GM18951 (cell line): ENCODE data around the gene TIMM29.

Experiments used
- POLR2A ChIP-seq: IDR thresholded peaks from 4 replicates; pipeline ENCODE4 v1.6.1; 2011; ENCODE audit warnings: mild to moderate bottlenecking; ENCODE audit not compliant: insufficient read length, insufficient read depth; ENCODE audit errors: extremely low read depth
- in situ Hi-C: fragments of 300-500 bp; cut with MboI; formaldehyde crosslinking; loops from one replicate; pipeline ENCODE4 v1.12.0; 2022; ENCODE audit warnings: low sequenced_read_pairs, mixed read lengths, inconsistent platforms; ENCODE audit not compliant: unreplicated experiment

The TIMM29 gene

DNA sequence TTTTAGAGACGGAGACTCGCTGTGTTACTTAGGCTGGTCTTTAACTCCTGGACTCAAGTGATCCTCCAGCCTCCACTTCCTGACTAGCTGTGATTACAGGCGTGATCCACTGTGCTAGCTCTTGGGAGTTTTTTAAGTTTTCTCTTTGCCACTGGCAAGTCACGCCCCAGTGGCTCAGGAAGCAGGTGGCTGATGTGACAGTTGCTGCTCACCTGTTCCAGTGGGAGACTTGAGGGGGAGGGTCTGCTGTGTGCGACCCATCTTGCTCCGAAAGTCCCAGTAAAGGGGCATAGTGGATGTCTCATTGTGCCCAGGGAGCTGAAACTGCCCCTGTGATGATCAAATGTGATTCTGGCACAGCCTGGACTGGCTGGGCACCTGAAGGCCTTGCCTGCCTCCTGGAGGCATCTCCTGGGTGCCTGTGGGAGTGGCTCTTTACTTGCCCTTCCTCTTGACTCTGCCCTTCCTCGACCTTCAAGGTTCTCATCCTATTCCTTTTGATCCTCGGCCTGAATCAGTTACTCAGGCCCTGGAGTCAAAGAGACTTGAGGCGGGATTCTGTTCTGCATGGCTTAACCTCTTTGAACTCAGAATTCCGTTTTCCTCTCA lies 40.0 kb downstream of the TIMM29 start:
- in situ Hi-C loops = no loop called here
- TF ChIP-seq POLR2A = no peak

DNA sequence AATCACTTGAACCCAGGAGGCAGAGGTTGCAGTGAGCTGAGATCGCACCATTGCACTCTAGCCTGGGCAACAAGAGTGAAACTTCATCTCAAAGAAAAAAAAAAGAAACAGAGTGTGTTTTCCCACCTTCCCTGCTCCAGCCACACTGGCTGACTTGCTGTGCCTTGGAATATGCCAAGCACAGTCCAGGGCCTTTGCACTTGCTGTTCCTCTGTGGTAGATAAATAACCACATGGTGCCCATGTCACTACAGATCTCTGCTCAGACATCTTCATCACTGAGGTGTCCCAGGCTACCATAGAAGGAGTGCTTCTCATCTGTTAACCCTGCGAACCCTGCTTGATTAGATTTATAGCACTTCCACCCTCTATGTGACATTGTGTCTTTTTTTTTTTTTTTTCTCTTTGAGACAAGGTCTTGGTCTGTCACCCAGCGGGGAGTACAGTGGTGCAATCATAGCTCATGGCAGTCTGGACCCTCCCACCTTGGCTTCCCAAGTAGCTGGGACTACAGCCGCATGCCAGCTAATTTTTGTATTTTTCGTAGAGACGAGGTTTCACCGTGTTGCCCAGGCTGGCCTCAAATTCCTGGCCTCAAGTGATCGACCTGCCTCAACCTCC lies 42.6 kb downstream of the TIMM29 start:
- in situ Hi-C loops = no loop called here
- no peak for TF ChIP-seq POLR2A

DNA sequence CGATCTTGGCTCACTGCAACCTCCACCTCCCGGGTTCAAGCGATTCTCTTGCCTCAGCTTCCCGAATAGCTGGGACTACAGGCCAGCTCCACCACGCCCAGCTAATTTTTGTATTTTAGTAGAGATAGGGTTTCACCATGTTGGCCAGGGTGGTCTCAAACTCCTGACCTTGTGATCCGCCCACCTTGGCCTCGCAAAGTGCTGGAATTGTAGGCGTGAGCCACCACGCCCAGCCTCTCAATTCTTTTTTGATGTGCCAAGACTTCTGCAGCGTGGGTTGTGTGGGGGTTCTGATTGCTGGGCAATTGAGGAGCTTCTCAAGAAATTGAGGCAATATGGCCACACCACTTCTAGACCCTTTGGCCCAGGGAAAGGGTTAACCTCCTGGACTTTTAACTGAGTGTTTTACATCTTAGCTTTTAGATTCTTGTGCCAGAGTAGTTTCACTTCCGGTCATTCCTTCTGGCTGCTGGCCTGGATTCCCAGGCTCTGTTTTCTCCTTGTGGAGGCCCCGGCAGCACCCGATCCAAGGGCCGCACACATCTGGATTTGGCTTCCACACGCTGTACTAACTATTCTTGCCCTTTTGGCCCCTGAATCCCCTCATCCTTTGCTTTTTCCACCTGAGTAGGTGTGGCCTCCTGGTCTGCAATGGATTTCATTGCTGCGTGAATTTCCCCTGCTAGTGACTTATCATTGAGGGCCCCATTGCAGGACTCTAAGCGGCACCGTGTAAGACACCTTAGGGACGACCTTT lies 46.9 kb downstream of the TIMM29 start:
- no peak for TF ChIP-seq POLR2A
- in situ Hi-C loops = no loop called here

DNA sequence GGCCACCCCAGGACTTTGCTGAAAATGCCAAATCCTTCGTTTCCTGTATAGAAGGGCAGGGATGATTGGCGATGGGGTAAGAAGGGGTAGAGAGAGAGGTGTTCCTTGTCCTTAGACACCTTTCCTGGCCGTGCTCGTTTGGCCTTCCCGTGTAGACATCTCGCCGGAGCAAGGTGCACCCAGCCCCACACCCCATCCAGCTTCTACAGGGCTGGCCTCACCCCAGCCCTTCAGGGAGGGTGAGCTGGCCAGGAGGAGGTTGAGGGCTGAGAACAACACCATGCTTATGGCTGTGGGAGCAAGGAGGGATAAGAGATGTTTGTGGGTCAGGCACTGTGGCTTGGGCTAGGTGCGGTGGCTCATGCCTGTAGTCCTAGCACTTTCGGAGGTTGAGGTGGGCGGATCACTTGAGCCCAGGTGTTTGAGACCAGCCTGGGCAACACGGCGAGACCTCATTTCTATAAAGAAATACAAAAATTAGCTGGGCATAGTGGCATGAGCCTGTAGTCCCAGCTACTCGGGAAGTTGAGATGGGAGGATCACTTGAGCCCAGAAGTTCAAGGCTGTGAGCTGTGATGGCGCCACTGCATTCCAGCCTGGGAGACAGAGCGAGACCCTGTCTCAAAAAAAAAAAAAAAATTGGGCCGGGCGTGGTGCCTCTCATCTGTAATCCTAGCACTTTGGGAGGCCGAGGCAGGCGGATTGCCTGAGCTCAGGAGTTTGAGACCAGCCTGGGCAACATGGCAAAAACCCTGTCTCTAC lies 47.7 kb downstream of the TIMM29 start:
- TF ChIP-seq POLR2A = no peak
- in situ Hi-C loops = no loop called here

DNA sequence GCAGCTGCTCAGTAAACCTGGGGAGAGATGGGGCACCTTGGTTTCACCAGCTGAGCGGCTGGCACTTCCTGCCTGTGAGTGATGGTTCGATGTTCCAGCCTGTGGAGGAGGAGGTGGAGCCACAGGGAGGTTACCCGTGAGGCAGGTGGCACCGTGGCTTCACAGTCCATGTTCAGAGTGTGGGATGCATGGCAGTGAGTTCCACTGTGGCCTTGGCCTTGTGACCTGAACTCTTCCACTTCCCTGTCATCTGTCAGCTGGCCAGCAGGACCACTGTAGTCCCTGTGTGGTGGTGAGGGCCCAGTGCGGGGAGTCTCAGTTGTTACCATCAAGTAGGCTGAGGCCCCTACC lies 49.1 kb downstream of the TIMM29 start:
- no peak for TF ChIP-seq POLR2A
- in situ Hi-C loops = no loop called here
